Activated effector memory CD4-positive, alpha-beta T cell treated with anti-CD3 and anti-CD28 coated beads, Interleukin-2, amount 50 U/mL, for 16 hours (primary cell): ENCODE measurements around the gene MAGEA2.
"Not testable (repeated sequence)": the region's sequence is repeated elsewhere in the genome, so short reads cannot be mapped to it uniquely, and the experiment has no call there.

ENCODE experiments used
- DNase-seq: peaks from one replicate; pipeline ENCODE4 v3.0.0-alpha.2; 2020

Gene MAGEA2, protein sequence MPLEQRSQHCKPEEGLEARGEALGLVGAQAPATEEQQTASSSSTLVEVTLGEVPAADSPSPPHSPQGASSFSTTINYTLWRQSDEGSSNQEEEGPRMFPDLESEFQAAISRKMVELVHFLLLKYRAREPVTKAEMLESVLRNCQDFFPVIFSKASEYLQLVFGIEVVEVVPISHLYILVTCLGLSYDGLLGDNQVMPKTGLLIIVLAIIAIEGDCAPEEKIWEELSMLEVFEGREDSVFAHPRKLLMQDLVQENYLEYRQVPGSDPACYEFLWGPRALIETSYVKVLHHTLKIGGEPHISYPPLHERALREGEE

DNA sequence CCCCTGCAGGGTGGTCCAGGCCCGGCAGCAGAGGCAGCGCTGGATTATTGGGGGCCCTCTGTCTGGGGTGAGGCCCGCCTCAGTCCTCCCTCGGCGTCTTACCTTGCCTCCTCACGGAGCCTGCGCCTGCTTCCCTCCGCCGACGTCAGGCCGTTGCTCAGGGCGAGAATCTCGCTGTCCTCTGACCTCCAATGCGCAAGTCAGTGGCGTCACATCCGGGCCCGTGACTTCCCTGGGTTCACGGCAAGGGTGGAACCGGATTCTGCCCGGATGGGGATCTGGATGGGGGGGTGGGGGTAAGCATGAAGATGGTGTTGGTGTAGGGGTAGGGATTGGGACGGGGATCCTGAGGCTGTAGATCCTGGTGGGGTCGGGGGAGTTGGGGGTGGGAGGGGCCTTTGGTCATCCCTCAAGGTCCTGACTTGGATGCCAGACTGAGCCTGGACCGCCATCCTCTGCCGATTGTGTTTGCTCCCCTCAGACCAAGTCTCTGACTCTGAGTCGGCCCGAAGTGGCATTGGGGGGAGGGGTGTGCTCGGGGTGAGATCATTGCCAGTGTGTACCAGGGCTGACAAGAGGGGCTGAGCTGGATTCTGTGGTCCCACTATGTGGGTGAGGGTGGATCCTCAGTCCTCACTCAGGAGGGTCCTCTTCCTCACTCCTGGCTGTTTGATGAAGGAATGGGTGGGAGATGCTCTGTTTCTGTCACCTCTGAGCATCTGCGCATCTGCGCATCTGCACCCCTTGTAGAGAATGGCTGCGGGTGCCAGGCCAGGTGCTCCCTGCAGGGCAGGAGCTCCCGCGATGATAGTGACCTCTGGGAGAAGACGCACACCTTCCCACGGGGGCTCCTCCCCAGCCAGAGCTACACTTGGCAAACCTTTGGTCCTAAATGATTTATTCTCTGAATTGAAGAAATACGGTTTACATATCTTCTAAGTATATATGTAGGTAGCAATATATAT lies at the start of gene MAGEA2:
Gene MAGEA2, minus strand, starts transcription at position 157 of the 965 bp plus-strand sequence. CDS start 2,479 bp downstream, outside the sequence.
- not testable (repeated sequence) for DNase-seq

DNA sequence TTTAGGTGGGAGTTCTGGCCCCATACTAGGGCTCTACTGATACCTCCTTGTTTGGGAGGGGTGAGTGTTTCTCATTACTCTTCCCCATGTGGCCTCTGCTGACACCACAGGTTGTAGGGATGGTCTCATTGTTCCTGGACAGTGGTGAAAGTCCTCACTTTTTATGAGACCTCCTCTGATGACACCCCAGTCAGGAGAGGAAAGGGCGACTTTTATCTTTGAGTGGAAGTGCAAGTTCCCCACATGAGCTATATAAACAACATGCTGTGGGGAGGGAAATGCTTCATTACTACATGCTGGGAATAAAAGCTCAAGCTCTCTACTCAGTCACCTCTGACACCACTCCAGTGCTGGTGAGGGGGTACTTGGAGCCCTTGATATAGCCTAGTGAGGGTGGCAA lies 45.3 kb upstream of the MAGEA2 start:
- no peak for DNase-seq

DNA sequence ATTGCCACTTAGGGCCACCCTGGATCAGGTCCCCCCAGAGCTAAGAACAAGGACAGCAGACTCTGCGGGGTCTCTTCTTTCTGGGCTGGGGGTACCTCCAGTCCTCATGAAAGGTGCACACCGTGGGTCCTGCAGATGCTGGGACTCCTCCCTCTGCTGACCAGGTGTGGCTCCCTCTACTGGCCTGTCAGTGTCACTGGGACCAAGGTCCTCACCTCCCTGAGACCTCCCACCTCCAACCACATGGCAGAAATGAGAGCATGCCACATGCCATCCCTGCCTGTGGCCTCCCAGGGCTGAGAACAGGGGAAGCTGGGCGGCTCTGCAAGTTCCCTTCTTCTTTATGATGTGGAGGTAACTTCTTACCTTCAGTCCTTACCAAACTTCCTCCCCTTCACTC lies 33.4 kb upstream of the MAGEA2 start:
- DNase-seq, result not testable (repeated sequence)

DNA sequence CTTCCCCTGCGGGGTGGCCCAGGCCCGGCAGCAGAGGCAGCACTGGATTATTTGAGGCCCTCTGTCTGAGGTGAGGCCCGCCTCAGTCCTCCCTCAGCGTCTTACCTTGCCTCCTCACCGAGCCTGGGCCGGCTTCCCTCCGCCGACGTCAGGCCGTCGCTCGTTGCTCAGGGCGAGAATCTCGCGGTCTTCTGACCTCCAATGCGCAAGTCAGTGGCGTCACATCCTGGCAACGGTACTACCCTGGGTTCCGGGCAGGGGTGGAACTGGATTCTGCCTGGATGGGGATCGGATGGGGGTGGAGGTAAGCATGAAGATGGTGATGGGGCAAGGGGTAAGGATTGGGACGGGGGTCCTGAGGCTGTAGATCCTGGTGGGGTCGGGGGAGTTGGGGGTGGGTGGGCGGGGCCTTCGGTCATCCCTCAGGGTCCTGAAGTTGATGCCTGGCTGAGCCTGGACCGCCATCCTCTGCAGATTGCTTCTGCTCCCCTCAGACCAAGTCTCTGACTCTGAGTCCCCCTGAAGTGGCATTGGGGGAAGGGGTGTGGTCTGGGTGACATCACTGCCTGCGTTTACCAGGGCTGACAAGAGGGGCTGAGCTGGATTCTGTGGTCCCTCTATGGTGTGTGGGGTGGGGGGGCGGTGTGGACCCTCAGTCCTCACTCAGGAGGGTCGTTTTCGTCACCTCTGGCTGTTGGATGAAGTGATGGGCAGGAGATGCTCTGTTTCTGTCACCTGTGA lies 16.1 kb upstream of the MAGEA2 start, which contains the start of gene MAGEA6:
Gene MAGEA6, minus strand, starts transcription at position 141 of the 741 bp plus-strand sequence. CDS start 2,039 bp downstream, outside the sequence.
- not testable (repeated sequence) for DNase-seq

DNA sequence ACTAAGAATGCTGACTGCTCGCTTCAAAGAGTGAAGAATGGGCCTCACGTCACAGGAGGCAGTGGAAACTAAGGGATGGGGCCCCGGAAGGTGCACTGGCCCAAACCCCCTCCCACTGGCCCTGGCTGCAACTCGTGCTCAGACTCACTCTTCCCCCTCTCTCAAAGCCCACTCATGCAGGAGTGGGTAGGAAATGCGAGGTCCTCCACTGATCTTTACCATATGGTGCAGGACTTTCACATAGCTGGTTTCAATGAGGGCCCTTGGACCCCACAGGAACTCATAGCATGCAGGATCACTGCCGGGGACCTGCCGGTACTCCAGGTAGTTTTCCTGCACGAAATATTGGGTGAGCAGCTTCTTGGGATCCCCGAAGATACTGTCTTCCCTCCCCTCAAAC lies 12.9 kb upstream of the MAGEA2 start:
- not testable (repeated sequence) for DNase-seq

DNA sequence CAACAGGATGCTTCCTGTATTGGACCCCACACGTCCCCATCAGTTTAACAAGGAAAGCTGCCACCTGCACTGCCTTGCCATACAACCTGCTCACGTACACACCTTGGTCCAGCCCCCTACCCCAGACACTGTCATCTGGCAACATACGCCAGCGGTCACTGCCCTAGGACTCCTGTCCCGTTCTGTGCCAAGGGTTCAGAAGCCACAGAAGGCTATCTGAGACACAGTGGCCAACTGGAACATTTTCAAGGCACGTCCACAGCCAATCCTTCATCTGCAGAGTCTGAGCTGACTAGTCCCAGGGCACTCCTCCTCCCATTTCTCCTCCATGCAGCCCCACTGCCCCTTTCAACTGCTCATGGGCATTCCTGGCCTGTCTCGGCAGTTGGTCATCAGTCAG lies 7.9 kb upstream of the MAGEA2 start:
- DNase-seq, result not testable (repeated sequence)

DNA sequence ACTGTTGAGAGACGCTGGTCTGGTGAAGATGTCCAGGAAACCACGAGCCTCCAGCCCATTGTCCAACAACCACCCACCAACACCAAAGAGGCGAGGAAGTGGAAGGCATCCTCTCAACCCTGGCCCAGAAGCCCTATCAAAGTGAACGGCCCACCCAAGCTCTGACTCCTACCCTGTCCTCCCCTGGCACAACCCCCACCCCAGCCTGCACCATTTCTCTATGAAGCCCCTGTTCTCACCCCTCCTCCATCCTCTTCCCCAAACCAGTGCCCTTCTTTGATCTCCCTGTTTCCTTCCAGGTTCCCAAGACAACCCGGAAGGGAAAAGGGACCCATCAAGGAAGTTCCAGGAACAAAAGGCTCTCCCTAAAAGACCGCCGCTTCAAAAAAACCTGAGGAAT lies 5.9 kb upstream of the MAGEA2 start:
- DNase-seq, result not testable (repeated sequence)

DNA sequence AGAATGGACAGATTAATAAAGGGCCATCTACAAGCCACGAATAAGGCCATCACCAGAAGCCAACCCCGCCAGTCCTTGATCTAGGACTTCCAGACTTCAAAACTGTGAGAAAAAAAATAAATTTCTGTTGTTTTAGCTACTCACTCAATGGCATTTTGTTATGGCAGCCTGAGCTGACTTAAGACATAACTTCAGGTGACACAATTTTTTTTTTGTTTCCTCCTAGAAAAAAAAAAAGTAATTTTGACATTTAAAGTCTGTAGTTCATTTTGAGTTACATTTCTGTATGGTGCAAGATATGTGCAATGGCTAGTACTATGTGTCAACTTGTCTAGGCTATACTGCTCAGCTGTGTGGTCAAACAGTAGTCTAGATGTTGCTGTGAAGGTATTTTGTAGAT lies 5.3 kb upstream of the MAGEA2 start, which contains the start of gene CSAG3:
Gene CSAG3, plus strand, starts transcription at position 301 of the 400 bp plus-strand sequence.
- DNase-seq, result not testable (repeated sequence)

DNA sequence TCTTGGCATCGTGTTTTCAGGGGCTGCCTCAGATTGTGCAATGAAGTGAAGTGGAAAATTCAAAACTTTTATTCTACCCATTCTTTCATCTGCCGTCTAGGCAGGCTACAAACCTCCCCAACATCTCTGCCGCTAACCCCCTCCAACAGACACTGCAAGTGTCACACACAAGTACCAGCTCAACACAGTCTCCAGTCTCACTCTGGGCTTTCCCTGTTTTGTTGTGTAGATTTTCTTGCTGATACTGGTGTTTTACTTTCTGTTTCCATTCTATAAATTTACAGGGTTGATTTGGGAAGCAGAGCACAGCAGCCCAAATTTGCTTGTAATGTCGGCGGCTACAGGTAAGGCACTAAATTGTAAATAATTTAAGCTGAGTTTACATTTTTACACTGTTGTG lies 1.2 kb upstream of the MAGEA2 start:
- not testable (repeated sequence) for DNase-seq

DNA sequence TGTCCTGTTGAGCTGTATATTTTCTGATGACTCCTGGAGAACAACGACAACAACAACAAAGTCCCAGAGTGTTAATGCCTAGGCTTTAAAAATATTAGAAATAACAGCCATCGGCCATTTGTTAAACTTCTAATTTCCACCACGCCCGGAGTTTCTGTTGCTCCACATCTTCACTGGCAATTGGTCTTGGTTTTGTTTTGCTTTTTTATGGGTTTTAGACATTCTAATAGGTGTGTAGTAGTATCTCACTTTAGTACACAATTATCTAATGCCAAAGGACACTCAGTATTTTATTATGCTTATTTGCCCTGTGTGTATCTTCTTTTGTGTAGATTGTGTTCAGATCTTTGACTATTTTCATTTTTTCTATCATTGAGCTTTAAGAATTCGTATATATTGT lies 15.1 kb downstream of the MAGEA2 start:
- no peak for DNase-seq

DNA sequence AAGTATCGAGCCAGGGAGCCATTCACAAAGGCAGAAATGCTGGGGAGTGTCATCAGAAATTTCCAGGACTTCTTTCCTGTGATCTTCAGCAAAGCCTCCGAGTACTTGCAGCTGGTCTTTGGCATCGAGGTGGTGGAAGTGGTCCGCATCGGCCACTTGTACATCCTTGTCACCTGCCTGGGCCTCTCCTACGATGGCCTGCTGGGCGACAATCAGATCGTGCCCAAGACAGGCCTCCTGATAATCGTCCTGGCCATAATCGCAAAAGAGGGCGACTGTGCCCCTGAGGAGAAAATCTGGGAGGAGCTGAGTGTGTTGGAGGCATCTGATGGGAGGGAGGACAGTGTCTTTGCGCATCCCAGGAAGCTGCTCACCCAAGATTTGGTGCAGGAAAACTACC lies 17.1 kb downstream of the MAGEA2 start:
- DNase-seq, result not testable (repeated sequence)

DNA sequence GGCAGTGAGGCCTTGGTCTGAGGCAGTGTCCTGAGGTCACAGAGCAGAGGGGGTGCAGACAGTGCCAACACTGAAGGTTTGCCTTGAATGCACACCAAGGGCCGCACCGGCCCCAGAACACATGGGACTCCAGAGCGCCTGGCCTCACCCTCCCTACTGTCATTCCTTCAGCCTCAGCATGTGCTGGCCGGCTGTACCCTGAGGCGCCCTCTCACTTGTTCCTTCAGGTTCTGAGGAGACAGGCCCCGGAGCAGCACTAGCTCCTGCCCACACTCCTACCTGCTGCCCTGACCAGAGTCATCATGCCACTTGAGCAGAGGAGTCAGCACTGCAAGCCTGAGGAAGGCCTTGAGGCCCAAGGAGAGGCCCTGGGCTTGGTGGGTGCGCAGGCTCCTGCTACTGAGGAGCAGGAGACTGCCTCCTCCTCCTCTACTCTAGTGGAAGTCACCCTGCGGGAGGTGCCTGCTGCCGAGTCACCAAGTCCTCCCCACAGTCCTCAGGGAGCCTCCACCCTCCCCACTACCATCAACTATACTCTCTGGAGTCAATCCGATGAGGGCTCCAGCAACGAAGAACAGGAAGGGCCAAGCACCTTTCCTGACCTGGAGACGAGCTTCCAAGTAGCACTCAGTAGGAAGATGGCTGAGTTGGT lies 17.7 kb downstream of the MAGEA2 start:
- no peak for DNase-seq

DNA sequence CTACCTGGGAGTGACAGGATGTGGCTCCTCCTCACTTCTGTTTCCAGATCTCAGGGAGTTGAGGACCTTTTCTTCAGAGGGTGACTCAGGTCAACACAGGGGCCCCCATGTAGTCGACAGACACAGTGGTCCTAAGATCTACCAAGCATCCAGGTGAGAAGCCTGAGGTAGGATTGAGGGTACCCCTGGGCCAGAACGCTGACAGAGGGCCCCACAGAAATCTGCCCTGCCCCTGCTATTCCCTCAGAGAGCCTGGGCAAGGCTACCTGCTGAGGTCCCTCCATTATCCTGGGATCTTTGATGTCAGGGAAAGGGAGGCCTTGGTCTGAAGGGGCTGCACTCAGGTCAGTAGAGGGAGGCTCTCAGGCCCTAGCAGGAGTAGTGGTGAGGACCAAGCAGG lies 18.5 kb downstream of the MAGEA2 start:
- DNase-seq, result no peak

DNA sequence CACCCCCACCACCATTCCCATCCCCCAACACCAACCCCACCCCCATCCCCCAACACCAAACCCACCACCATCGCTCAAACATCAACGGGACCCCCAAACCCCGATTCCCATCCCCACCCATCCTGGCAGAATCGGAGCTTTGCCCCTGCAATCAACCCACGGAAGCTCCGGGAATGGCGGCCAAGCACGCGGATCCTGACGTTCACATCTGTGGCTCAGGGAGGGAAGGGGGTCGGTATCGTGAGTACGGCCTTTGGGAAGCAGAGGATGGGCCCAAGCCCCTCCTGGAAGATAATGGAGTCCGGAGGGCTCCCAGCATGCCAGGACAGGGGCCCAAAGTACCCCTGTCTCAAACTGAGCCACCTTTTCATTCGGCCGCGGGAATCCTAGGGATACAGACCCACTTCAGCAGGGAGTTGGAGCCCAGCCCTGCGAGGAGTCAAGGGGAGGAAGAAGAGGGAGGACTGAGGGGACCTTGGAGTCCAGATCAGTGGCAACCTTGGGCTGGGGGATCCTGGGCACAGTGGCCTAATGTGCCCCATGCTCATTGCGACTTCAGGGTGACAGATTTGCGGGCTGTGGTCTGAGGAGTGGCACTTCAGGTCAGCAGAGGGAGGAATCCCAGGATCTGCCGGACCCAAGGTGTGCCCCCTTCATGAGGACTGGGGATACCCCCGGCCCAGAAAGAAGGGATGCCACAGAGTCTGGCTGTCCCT lies 19.3 kb downstream of the MAGEA2 start:
- DNase-seq, result not testable (repeated sequence)

DNA sequence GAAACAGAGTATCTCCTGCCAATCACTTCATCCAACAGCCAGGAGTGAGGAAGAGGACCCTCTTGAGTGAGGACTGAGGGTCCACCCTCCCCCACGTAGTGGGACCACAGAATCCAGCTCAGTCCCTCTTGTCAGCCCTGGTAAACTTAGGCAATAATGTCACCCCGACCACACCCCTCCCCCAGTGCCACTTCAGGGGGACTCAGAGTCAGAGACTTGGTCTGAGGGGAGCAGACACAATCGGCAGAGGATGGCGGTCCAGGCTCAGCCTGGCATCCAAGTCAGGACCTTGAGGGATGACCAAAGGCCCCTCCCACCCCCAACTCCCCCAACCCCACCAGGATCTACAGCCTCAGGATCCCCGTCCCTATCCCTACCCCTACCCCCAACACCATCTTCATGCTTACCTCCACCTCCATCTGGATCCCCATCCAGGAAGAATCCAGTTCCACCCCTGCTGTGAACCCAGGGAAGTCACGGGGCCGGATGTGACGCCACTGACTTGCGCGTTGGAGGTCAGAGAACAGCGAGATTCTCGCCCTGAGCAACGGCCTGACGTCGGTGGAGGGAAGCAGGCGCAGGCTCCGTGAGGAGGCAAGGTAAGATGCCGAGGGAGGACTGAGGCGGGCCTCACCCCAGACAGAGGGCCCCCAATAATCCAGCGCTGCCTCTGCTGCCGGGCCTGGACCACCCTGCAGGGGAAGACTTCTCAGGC lies 20.2 kb downstream of the MAGEA2 start, which contains the start of the genes CSAG1 and MAGEA12:
Gene CSAG1, minus strand, starts transcription at position 461 of the 715 bp plus-strand sequence. CDS start 1,261 bp downstream, outside the sequence.
Gene MAGEA12, plus strand, starts transcription at position 497 of the 715 bp plus-strand sequence. CDS start 2,405 bp downstream, outside the sequence.
- no peak for DNase-seq

DNA sequence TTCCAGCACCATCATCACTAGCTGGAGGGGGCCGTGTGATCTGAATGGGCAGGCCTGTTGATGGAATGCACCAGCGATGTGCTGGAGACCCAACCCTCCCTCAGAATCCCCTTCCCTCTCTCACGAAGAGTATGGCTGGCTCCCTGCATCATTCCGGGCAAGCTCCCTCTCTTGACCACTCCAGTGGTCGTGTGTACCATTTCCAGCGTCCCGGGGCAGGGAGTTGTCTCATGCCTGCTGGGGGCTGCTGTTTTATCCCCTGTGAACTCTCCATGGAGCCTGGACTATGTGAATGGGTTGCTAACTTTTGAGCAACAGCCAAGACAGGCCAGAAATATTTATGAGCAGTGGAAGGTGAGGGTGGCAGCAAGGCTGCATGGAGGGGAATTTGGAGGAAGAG lies 28.2 kb downstream of the MAGEA2 start:
- DNase-seq, result no peak

DNA sequence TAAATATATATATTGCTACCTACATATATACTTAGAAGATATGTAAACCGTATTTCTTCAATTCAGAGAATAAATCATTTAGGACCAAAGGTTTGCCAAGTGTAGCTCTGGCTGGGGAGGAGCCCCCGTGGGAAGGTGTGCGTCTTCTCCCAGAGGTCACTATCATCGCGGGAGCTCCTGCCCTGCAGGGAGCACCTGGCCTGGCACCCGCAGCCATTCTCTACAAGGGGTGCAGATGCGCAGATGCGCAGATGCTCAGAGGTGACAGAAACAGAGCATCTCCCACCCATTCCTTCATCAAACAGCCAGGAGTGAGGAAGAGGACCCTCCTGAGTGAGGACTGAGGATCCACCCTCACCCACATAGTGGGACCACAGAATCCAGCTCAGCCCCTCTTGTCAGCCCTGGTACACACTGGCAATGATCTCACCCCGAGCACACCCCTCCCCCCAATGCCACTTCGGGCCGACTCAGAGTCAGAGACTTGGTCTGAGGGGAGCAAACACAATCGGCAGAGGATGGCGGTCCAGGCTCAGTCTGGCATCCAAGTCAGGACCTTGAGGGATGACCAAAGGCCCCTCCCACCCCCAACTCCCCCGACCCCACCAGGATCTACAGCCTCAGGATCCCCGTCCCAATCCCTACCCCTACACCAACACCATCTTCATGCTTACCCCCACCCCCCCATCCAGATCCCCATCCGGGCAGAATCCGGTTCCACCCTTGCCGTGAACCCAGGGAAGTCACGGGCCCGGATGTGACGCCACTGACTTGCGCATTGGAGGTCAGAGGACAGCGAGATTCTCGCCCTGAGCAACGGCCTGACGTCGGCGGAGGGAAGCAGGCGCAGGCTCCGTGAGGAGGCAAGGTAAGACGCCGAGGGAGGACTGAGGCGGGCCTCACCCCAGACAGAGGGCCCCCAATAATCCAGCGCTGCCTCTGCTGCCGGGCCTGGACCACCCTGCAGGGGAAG lies 39.5 kb downstream of the MAGEA2 start, which contains the start of gene MAGEA2B:
Gene MAGEA2B, plus strand, starts transcription at position 814 of the 973 bp plus-strand sequence. CDS start 2,479 bp downstream, outside the sequence.
- not testable (repeated sequence) for DNase-seq

DNA sequence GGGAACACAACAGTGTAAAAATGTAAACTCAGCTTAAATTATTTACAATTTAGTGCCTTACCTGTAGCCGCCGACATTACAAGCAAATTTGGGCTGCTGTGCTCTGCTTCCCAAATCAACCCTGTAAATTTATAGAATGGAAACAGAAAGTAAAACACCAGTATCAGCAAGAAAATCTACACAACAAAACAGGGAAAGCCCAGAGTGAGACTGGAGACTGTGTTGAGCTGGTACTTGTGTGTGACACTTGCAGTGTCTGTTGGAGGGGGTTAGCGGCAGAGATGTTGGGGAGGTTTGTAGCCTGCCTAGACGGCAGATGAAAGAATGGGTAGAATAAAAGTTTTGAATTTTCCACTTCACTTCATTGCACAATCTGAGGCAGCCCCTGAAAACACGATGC lies 40.4 kb downstream of the MAGEA2 start:
- DNase-seq, result not testable (repeated sequence)

DNA sequence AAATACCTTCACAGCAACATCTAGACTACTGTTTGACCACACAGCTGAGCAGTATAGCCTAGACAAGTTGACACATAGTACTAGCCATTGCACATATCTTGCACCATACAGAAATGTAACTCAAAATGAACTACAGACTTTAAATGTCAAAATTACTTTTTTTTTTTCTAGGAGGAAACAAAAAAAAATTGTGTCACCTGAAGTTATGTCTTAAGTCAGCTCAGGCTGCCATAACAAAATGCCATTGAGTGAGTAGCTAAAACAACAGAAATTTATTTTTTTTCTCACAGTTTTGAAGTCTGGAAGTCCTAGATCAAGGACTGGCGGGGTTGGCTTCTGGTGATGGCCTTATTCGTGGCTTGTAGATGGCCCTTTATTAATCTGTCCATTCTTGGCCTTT lies 44.5 kb downstream of the MAGEA2 start, which contains the start of gene CSAG2:
Gene CSAG2, minus strand, starts transcription at position 101 of the 400 bp plus-strand sequence. CDS start 161 bp downstream, outside the sequence.
- DNase-seq, result not testable (repeated sequence)
